Panc1 (cell line): ENCODE measurements around the gene SIRPG. TPM values are rescaled to one million over a fixed set of nuclear protein-coding genes. Genes with fewer than 3 reads are reported as not detected.

ENCODE experiments used
- ATAC-seq: fragments of 200-7000 bp; cut with Tn5 transposase; 2 replicates; pipeline ENCODE4 v1.9.1; 2020; ENCODE audit warnings: mild to moderate bottlenecking, moderate library complexity
- BruUV-seq: library from RNA; stranded (reverse); fragments of 400-500 nt; replicated peaks from 2 replicates; lab custom pipeline; 2021; lab: Mats Ljungman, UMichigan
- CTCF ChIA-PET: fragments of 300-600 bp; sonication (Branson Sonifier 250); formaldehyde crosslinking; loops from one replicate; lab custom pipeline; 2022; ENCODE audit warnings: antibody characterized with exemption; lab: Charles Lee
- POLR2A ChIA-PET: fragments of 300-600 bp; sonication (Branson Sonifier 250); formaldehyde crosslinking; loops from one replicate; lab custom pipeline; 2022; ENCODE audit warnings: antibody characterized with exemption; lab: Charles Lee
- DNase-seq: peaks from one replicate; pipeline ENCODE4 v3.0.0-alpha.2; 2010; ENCODE audit warnings: low read depth, low spot score
- H3K27ac ChIP-seq: 2 replicates; pipeline ENCODE4 v1.5.1; 2011; ENCODE audit warnings: mild to moderate bottlenecking, low read length, inconsistent platforms
- H3K27me3 ChIP-seq: fragments of 200-500 bp; sonication (Bioruptor generic); 2 replicates; pipeline ENCODE4 v1.6.0; 2014; ENCODE audit warnings: low read length, inconsistent platforms; ENCODE audit not compliant: control insufficient read depth, insufficient read depth
- H3K36me3 ChIP-seq: fragments of 200-500 bp; sonication (Bioruptor generic); 2 replicates; pipeline ENCODE4 v1.5.1; 2014; ENCODE audit warnings: inconsistent platforms, mild to moderate bottlenecking, low read length, moderate library complexity; ENCODE audit not compliant: control insufficient read depth, insufficient read depth
- H3K4me1 ChIP-seq: 2 replicates; pipeline ENCODE4 v1.5.1; 2011; ENCODE audit warnings: inconsistent platforms, mild to moderate bottlenecking, low read length, moderate library complexity; ENCODE audit not compliant: control insufficient read depth, insufficient read depth
- H3K4me3 ChIP-seq, 2 experiments: 2 replicates each; pipeline ENCODE4 v1.5.1; 2011 to 2012; ENCODE audit warnings: low read depth in 2 of 2, low read length in 2 of 2, mild to moderate bottlenecking in 2 of 2, inconsistent platforms in 1 of 2, moderate library complexity in 1 of 2
- H3K9me3 ChIP-seq: fragments of 200-500 bp; sonication (Bioruptor generic); 2 replicates; pipeline ENCODE4 v1.5.1; 2014; ENCODE audit warnings: low read depth, mild to moderate bottlenecking, inconsistent platforms, low read length, moderate library complexity; ENCODE audit not compliant: control insufficient read depth, insufficient read depth
- POLR2AphosphoS5 ChIP-seq: IDR thresholded peaks from 2 replicates; pipeline ENCODE4 v1.6.1; 2012; ENCODE audit warnings: mild to moderate bottlenecking, low read depth, low read length, moderate library complexity
- SIN3A ChIP-seq: IDR thresholded peaks from 2 replicates; pipeline ENCODE4 v1.6.1; 2012; ENCODE audit warnings: low read depth, mild to moderate bottlenecking, low read length, moderate library complexity, borderline replicate concordance; ENCODE audit not compliant: insufficient read depth
- TCF7L2 ChIP-seq: IDR thresholded peaks from 2 replicates; pipeline ENCODE4 v1.6.1; 2011; ENCODE audit warnings: mild to moderate bottlenecking, low read depth, low read length, inconsistent platforms
- in situ Hi-C: cut with HindIII; loops from 2 replicates; pipeline ENCODE4 v1.10.0; 2016; ENCODE audit warnings: low sequenced_read_pairs, low pct_unique_long_range_greater_than_20kb
- intact Hi-C: fragments of 100-400 bp; cut with micrococcal nuclease; formaldehyde crosslinking; loops from one replicate; pipeline ENCODE4 v1.10.0; 2022; ENCODE audit not compliant: unreplicated experiment
- total RNA-seq: library from RNA; stranded (reverse); gene quantifications from one replicate; pipeline ENCODE4 v1.2.1, GENCODE V29; 2021; ENCODE audit not compliant: unreplicated experiment
- TF ChIP-seq, protein P1 (sequence below): fragments of 450-650 bp; IDR thresholded peaks from 2 replicates; pipeline ENCODE4 v1.5.1; 2017; ENCODE audit warnings: mild to moderate bottlenecking
- TF ChIP-seq, protein P2 (sequence below), 2 experiments: IDR thresholded peaks; 2 replicates each; pipeline ENCODE4 v1.6.1; 2011 to 2012; ENCODE audit warnings: low read depth in 2 of 2, control low read depth in 1 of 2, low read length in 1 of 2, mild to moderate bottlenecking in 1 of 2, moderate library complexity in 1 of 2; ENCODE audit not compliant: insufficient read depth in 1 of 2

SIRPG gene
- total RNA-seq, 1 experiment from 2014 or later = not detected

DNA sequence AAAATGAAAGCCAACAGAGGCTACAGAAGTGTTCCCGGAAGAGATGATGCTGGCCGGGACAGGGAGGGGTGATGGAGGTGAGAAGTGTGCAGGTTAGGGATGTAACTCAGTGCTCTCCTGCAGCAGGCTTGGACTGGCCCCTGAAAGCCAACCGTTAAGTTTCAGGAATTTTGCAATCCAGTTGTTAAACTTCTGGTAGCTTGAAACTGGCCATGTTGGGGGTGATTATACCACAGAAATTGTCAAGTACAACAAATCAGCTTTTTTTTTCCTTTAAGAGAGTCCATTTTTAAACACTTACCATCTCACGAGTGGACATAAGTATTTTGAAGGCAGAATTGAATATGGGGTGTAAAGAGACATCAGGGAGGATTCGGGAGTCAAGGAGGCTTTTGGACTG is 29.0 kb downstream of the SIRPG start:
- no TSS peak for BruUV-seq
- TF ChIP-seq, protein P1, sequence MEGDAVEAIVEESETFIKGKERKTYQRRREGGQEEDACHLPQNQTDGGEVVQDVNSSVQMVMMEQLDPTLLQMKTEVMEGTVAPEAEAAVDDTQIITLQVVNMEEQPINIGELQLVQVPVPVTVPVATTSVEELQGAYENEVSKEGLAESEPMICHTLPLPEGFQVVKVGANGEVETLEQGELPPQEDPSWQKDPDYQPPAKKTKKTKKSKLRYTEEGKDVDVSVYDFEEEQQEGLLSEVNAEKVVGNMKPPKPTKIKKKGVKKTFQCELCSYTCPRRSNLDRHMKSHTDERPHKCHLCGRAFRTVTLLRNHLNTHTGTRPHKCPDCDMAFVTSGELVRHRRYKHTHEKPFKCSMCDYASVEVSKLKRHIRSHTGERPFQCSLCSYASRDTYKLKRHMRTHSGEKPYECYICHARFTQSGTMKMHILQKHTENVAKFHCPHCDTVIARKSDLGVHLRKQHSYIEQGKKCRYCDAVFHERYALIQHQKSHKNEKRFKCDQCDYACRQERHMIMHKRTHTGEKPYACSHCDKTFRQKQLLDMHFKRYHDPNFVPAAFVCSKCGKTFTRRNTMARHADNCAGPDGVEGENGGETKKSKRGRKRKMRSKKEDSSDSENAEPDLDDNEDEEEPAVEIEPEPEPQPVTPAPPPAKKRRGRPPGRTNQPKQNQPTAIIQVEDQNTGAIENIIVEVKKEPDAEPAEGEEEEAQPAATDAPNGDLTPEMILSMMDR = no peak
- TF ChIP-seq, protein P2, sequence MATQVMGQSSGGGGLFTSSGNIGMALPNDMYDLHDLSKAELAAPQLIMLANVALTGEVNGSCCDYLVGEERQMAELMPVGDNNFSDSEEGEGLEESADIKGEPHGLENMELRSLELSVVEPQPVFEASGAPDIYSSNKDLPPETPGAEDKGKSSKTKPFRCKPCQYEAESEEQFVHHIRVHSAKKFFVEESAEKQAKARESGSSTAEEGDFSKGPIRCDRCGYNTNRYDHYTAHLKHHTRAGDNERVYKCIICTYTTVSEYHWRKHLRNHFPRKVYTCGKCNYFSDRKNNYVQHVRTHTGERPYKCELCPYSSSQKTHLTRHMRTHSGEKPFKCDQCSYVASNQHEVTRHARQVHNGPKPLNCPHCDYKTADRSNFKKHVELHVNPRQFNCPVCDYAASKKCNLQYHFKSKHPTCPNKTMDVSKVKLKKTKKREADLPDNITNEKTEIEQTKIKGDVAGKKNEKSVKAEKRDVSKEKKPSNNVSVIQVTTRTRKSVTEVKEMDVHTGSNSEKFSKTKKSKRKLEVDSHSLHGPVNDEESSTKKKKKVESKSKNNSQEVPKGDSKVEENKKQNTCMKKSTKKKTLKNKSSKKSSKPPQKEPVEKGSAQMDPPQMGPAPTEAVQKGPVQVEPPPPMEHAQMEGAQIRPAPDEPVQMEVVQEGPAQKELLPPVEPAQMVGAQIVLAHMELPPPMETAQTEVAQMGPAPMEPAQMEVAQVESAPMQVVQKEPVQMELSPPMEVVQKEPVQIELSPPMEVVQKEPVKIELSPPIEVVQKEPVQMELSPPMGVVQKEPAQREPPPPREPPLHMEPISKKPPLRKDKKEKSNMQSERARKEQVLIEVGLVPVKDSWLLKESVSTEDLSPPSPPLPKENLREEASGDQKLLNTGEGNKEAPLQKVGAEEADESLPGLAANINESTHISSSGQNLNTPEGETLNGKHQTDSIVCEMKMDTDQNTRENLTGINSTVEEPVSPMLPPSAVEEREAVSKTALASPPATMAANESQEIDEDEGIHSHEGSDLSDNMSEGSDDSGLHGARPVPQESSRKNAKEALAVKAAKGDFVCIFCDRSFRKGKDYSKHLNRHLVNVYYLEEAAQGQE (IDR thresholded peaks at IDR 0.05; ENCODE audit: insufficient read depth in 1 of 2, low read depth in 2 of 2, low read length in 1 of 2) = no peak
- no peak for TF ChIP-seq POLR2AphosphoS5
- TF ChIP-seq TCF7L2 = no peak
- TF ChIP-seq SIN3A = no peak

DNA sequence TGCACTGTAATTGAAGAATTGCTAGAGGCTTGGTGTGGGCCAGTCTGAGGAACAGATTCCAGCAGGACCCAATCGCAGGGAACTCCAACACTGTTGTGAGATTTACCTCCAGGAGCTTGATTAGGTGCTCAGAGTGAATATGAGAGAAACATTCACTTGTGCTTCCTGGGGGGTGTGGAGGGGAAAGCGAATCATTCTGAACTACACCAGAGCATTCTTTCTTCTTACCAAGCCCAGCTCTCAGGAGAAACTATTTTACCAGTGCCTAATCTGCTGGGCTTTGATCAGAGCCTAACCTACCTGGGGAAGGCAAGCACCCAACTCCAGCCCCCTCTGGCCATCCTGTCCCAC is 30.4 kb downstream of the SIRPG start:
- in situ Hi-C loops = no loop called here
- TF ChIP-seq TCF7L2 = no peak
- TF ChIP-seq POLR2AphosphoS5 = no peak
- TF ChIP-seq SIN3A = no peak

More for the DNA sequence above, 29.0 kb downstream of the SIRPG start:
- Histone ChIP-seq H3K4me1 (no peaks in the 10 kb centered on the region; the same call in 1 of the 2 replicates), H3K9me3 (no peaks in the 10 kb centered on the region), H3K27ac (no peak overlapping the region), H3K27me3 (peaks cover 4% of the 10 kb centered on the region), H3K4me3 (no peak overlapping the region), H3K36me3 (no peaks in the 10 kb centered on the region)
- intact Hi-C loops = no loop called here
- DNase-seq = no peak
- CTCF ChIA-PET = no interaction called here
- in situ Hi-C loops = no loop called here
- POLR2A ChIA-PET = no interaction called here
- no peak for ATAC-seq

DNA sequence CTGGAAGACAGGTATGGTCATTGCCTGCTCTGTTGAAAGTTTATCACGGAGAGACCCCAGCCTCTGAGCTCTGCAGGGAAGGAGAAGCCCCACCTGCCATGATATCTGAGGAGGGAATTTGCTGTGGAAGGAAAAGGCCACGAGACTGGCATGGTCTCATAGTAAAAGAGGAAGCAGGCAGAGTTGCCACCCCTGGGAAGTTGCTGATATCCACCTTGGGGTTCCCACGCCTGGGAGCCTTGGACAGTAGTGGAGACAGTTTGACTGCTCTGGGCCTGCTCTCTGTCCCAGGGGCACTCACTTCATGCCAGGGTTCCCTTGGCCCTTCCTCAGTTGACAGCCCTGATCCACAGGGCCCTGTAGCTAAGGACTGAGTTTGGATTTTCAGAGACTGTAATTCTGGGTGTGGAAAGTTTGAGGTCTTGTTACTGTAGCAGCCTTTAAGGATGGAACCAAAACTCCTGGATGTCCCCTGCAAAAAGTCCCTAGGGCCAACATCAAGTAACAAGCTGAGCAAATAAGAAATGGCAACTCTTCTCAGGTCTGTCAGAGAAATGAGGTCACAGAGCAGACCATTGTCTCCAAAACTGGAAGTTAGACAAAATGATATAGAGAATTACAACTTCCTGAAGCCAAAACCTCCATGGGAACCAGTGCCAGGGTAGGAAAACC is 30.9 kb downstream of the SIRPG start:
- CTCF ChIA-PET = no interaction called here
- Histone ChIP-seq H3K27me3 (peaks cover 4% of the 10 kb centered on the region), H3K4me3 (no peak overlapping the region), H3K36me3 (no peaks in the 10 kb centered on the region), H3K27ac (no peak overlapping the region), H3K4me1 (no peaks in the 10 kb centered on the region), H3K9me3 (no peaks in the 10 kb centered on the region)
- no TSS peak for BruUV-seq
- TF ChIP-seq, protein P2 (IDR thresholded peaks at IDR 0.05; ENCODE audit: insufficient read depth in 1 of 2, low read depth in 2 of 2, low read length in 1 of 2) = no peak
- no peak for TF ChIP-seq TCF7L2
- no peak for TF ChIP-seq SIN3A
- TF ChIP-seq POLR2AphosphoS5 = no peak
- TF ChIP-seq, protein P1 = no peak
- intact Hi-C loops (no loop called here), in situ Hi-C loops (no loop called here)
- ATAC-seq (no peak), DNase-seq (no peak)
- POLR2A ChIA-PET = no interaction called here

More for the DNA sequence above, 30.4 kb downstream of the SIRPG start:
- BruUV-seq = no TSS peak
- no peaks in the 10 kb centered on the region; the same call in 1 of the 2 replicates for H3K4me1 ChIP-seq
- no peaks in the 10 kb centered on the region for H3K9me3 ChIP-seq
- intact Hi-C loops = no loop called here
- peaks cover 4% of the 10 kb centered on the region for H3K27me3 ChIP-seq
- H3K36me3 ChIP-seq = no peaks in the 10 kb centered on the region
- CTCF ChIA-PET = no interaction called here
- ATAC-seq = no peak
- H3K27ac ChIP-seq = no peak overlapping the region
- H3K4me3 ChIP-seq = no peak overlapping the region
- POLR2A ChIA-PET = no interaction called here
- DNase-seq = no peak
